HCT116 (cell line): ENCODE data around the gene SIRT7. TPM values are rescaled to one million over a fixed set of nuclear protein-coding genes. Genes with fewer than 3 reads are reported as not detected.

Experiments used
- ATAC-seq: fragments of 200-7000 bp; cut with Tn5 transposase; 2 replicates; pipeline ENCODE4 v1.9.1; 2020; ENCODE audit warnings: mild to moderate bottlenecking, moderate library complexity
- BruUV-seq: library from RNA; stranded (reverse); fragments of 400-500 nt; replicated peaks from 2 replicates; lab custom pipeline; 2021; lab: Mats Ljungman, UMichigan
- CTCF ChIA-PET: fragments of 300-600 bp; sonication (Branson Sonifier 250); formaldehyde crosslinking; loops from one replicate; lab custom pipeline; 2021; ENCODE audit warnings: antibody characterized with exemption; lab: Charles Lee
- POLR2A ChIA-PET: fragments of 300-600, 350-600 bp; sonication (Branson Sonifier 250); formaldehyde crosslinking; loops from one replicate; lab custom pipeline; 2021; ENCODE audit warnings: antibody characterized with exemption; lab: Charles Lee
- RAD21 ChIA-PET, 2 experiments: fragments of 300-600 bp; sonication (Branson Sonifier 250); formaldehyde crosslinking; loops; one replicate each; lab custom pipeline; 2023; ENCODE audit warnings: low total read pairs in 2 of 2; ENCODE audit not compliant: uncharacterized antibody in 2 of 2, unreplicated experiment in 2 of 2, low non-redundant PET in 1 of 2; lab: Charles Lee
- DNase-seq: peaks from one replicate; pipeline ENCODE4 v3.0.0-alpha.2; 2010; ENCODE audit warnings: low read depth, low spot score
- H2AFZ ChIP-seq: fragments of 200-600 bp; shearing (Covaris generic), sonication (generic); 2 replicates; pipeline ENCODE4 v1.6.1; 2017; ENCODE audit warnings: low read depth, mixed run types, mixed read lengths, antibody characterized with exemption, low read length; ENCODE audit not compliant: poor library complexity, severe bottlenecking
- H3K27ac ChIP-seq: 2 replicates; pipeline ENCODE4 v1.5.1; 2012; ENCODE audit warnings: low read depth, low read length
- H3K27me3 ChIP-seq: fragments of 200-600 bp; sonication (generic); 2 replicates; pipeline ENCODE4 v1.6.1; 2016; ENCODE audit warnings: mixed run types, low read length, mixed read lengths; ENCODE audit not compliant: insufficient read depth
- H3K36me3 ChIP-seq, 2 experiments: fragments of 200-500 bp in 1 of 2; fragments of 200-600 bp in 1 of 2; sonication (Bioruptor generic) in 1 of 2; sonication (generic) in 1 of 2; 2 replicates each; pipeline versions ENCODE4 v1.5.1 to v1.6.1; 2014 to 2016; ENCODE audit warnings: low read length in 2 of 2, inconsistent platforms in 1 of 2, mixed read lengths in 1 of 2, mixed run types in 1 of 2; ENCODE audit not compliant: insufficient read depth in 2 of 2, control insufficient read depth in 1 of 2
- H3K4me1 ChIP-seq, 2 experiments: fragments of 200-600 bp in 1 of 2; sonication (generic) in 1 of 2; 2 replicates each; pipeline versions ENCODE4 v1.5.1 to v1.6.1; 2012 to 2017; ENCODE audit warnings: low read length in 2 of 2, inconsistent platforms in 1 of 2, mild to moderate bottlenecking in 1 of 2, mixed read lengths in 1 of 2, mixed run types in 1 of 2, moderate library complexity in 1 of 2; ENCODE audit not compliant: insufficient read depth in 2 of 2, control insufficient read depth in 1 of 2
- H3K4me2 ChIP-seq: fragments of 200-600 bp; sonication (generic); 2 replicates; pipeline ENCODE4 v1.6.1; 2017; ENCODE audit warnings: mixed run types, low read length, mixed read lengths
- H3K4me3 ChIP-seq, 2 experiments: fragments of 200-600 bp in 1 of 2; sonication (generic) in 1 of 2; replicated peaks in 1 of 2; 2 replicates each; pipeline ENCODE4 v1.5.1; 2011 to 2016; ENCODE audit warnings: low read length in 2 of 2, control low read depth in 1 of 2, low read depth in 1 of 2, mild to moderate bottlenecking in 1 of 2, mixed read lengths in 1 of 2, mixed run types in 1 of 2
- H3K79me2 ChIP-seq: fragments of 200-600 bp; sonication (generic); 2 replicates; pipeline ENCODE4 v1.6.1; 2017; ENCODE audit warnings: mild to moderate bottlenecking, mixed run types, low read length, moderate library complexity, mixed read lengths; ENCODE audit not compliant: insufficient read depth
- H3K9ac ChIP-seq: fragments of 200-600 bp; sonication (generic); 2 replicates; pipeline ENCODE4 v1.6.1; 2016; ENCODE audit warnings: low read length, mixed read lengths
- H3K9me2 ChIP-seq: fragments of 200-600 bp; sonication (generic), shearing (Covaris generic); 2 replicates; pipeline ENCODE4 v1.6.1; 2017; ENCODE audit warnings: mixed run types, mild to moderate bottlenecking, moderate library complexity; ENCODE audit not compliant: insufficient read depth
- H3K9me3 ChIP-seq, 2 experiments: fragments of 200-500 bp in 1 of 2; fragments of 200-600 bp in 1 of 2; sonication (Bioruptor generic) in 1 of 2; sonication (generic) in 1 of 2; 2 replicates each; pipeline ENCODE4 v1.6.1; 2014 to 2017; ENCODE audit warnings: low read length in 2 of 2, mixed read lengths in 2 of 2, inconsistent platforms in 1 of 2, low read depth in 1 of 2, mild to moderate bottlenecking in 1 of 2, mixed run types in 1 of 2, moderate library complexity in 1 of 2; ENCODE audit not compliant: control insufficient read depth in 1 of 2, insufficient read depth in 1 of 2
- H4K20me1 ChIP-seq: fragments of 200-600 bp; sonication (generic), shearing (Covaris generic); 2 replicates; pipeline ENCODE4 v1.6.1; 2017; ENCODE audit warnings: mixed run types, mild to moderate bottlenecking, moderate library complexity; ENCODE audit not compliant: insufficient read depth
- ATF3 ChIP-seq: IDR thresholded peaks from 2 replicates; pipeline ENCODE4 v1.6.1; 2012
- CEBPB ChIP-seq: IDR thresholded peaks from 2 replicates; pipeline ENCODE4 v1.6.1; 2012; ENCODE audit warnings: low read depth
- CTCF ChIP-seq, 3 experiments: fragments of 200-600 bp in 1 of 3; sonication (generic) in 1 of 3; IDR thresholded peaks in 2 of 3; conservative IDR thresholded peaks in 1 of 3; 2 replicates each; pipeline ENCODE4 v1.5.1; 2012 to 2017; ENCODE audit warnings: low read depth in 2 of 3, low read length in 2 of 3, antibody characterized with exemption in 1 of 3, borderline replicate concordance in 1 of 3, control low read depth in 1 of 3, mild to moderate bottlenecking in 1 of 3, mixed read lengths in 1 of 3, mixed run types in 1 of 3, moderate library complexity in 1 of 3; ENCODE audit not compliant: insufficient read depth in 1 of 3
- ELF1 ChIP-seq: IDR thresholded peaks from 2 replicates; pipeline ENCODE4 v1.6.1; 2012; ENCODE audit warnings: low read depth, borderline replicate concordance
- EZH2 ChIP-seq: fragments of 200-600 bp; sonication (generic); IDR thresholded peaks from 2 replicates; pipeline ENCODE4 v1.6.1; 2017; ENCODE audit warnings: antibody characterized with exemption, mixed run types
- FOSL1 ChIP-seq: IDR thresholded peaks from 2 replicates; pipeline ENCODE4 v1.6.1; 2012; ENCODE audit warnings: low read depth
- JUND ChIP-seq: IDR thresholded peaks from 2 replicates; pipeline ENCODE4 v1.6.1; 2012
- POLR2A ChIP-seq: IDR thresholded peaks from 2 replicates; pipeline ENCODE4 v1.7.0; 2011; ENCODE audit warnings: borderline replicate concordance; ENCODE audit not compliant: insufficient read depth, insufficient read length; ENCODE audit errors: extremely low read depth
- POLR2AphosphoS5 ChIP-seq: IDR thresholded peaks from 2 replicates; pipeline ENCODE4 v1.6.1; 2011; ENCODE audit warnings: mild to moderate bottlenecking, low read depth, low read length, moderate library complexity
- RAD21 ChIP-seq: IDR thresholded peaks from 2 replicates; pipeline ENCODE4 v1.6.1; 2012; ENCODE audit warnings: low read depth, mild to moderate bottlenecking
- SIN3A ChIP-seq: IDR thresholded peaks from 2 replicates; pipeline ENCODE4 v1.6.1; 2012; ENCODE audit warnings: low read depth
- SP1 ChIP-seq: IDR thresholded peaks from 2 replicates; pipeline ENCODE4 v1.6.1; 2012; ENCODE audit warnings: low read depth
- SRF ChIP-seq: IDR thresholded peaks from 2 replicates; pipeline ENCODE4 v1.6.1; 2012; ENCODE audit warnings: low read depth
- ZNF274 ChIP-seq: fragments of 200-500 bp; sonication (Bioruptor generic); IDR thresholded peaks from 2 replicates; pipeline ENCODE4 v1.6.1; 2014; ENCODE audit warnings: mild to moderate bottlenecking, low read depth, low read length, inconsistent platforms
- intact Hi-C: fragments of 100-400 bp; cut with micrococcal nuclease; formaldehyde crosslinking; loops from 2 replicates; pipeline ENCODE4 v1.10.0; 2022
- total RNA-seq: library from RNA; stranded (reverse); gene quantifications from one replicate; pipeline ENCODE4 v1.2.1, GENCODE V29; 2021; ENCODE audit not compliant: unreplicated experiment

Gene SIRT7
- total RNA-seq, 1 experiment from 2014 or later: 62.6 TPM

DNA sequence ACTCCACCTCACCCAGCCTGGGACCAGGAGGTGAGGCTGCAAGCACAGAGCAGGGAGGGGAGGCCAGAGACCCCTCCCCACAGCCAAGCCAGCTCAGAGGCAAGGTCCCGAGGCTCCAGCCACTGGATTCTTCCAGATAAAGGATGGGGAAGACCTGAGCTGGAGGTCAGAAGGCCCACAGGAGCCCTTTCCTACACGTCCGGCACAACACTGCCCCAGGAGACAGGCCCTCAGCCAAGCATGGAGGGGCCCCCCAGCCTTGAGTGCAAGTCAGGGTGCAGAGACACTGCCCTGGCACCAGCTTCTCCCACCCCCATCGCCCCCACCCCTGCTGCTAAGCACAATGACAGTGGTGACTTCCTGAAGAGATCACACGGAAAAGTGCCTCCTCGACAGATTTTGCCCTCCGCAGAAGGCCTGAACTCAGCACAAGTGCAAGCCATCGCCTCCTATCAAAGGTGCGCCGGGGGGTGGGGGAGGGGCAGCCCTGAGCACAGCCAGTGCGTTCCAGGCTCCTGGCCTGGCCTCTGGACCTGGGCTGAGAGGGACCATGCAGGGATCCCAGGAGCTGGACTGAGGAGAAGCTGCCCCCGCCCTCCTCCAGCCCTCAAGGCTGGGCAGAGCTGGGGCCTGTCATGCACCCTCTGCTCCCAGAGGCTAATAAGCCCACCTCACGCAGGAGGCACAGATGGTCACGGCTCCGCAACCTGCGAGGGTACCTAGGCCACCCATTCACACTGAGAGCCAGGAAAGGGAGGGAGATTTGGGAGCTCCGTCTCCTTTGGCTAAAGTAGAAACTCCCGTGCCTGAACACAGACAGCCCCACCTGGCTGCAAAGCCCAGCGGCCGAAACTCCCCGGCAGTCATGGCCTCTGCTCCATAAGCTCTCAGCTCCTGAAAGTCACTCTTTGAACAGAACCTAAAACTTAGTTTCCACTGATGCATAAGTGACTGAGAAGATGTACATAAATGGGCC is 6.9 kb upstream of the SIRT7 start:
- Histone ChIP-seq H3K4me2 (peak overlapping the region; percentile 80), H3K79me2 (peaks cover 79% of the 10 kb centered on the region), H3K9me3 (no peaks in the 10 kb centered on the region), H3K4me1 (peaks cover 38 to 58% of the 10 kb centered on the region in 2 experiments), H3K36me3 (peaks cover 9 to 29% of the 10 kb centered on the region in 2 experiments; a peak in 3 of 4 replicates), H4K20me1 (no peaks in the 10 kb centered on the region), H3K9ac (peak overlapping the region; percentile 65), H3K27ac (peak overlapping the region; percentile 80; the same call in 1 of the 2 replicates), H3K4me3 (no peak overlapping the region), H3K9me2 (no peaks in the 10 kb centered on the region), H2AFZ (no peak overlapping the region), H3K27me3 (no peaks in the 10 kb centered on the region)
- POLR2A ChIA-PET: interaction anchor here (1.9 to 4.6 kb wide), 2 partner anchors 8 to 12 kb away, joined by 7 to 18 read pairs; partner anchors contain the start of gene PYCR1
- TF ChIP-seq EZH2 (no peak), SRF (no peak), SP1 (no peak), JUND (no peak), ELF1 (no peak), RAD21 (no peak), ATF3 (no peak), ZNF274 (no peak), CEBPB (no peak), FOSL1 (no peak), CTCF (IDR thresholded peaks at IDR 0.05 in 2 of 3, conservative IDR thresholded peaks at IDR 0.05 in 1 of 3; ENCODE audit: borderline replicate concordance in 1 of 3, insufficient read depth in 1 of 3, low read depth in 2 of 3, low read length in 2 of 3) (no peak), SIN3A (no peak), POLR2AphosphoS5 (no peak), POLR2A (no peak)
- no TSS peak for BruUV-seq
- DNase-seq (no peak), ATAC-seq (no peak)
- intact Hi-C loops: loop anchor here (5.0 kb wide), 1 partner anchor 53 kb away; the partner anchor contains the start of gene ARHGDIA
- RAD21 ChIA-PET: interaction anchor here in 1 of 2 experiments (0.6 kb wide), 1 partner anchor 98 kb away, joined by 5 read pairs; the partner anchor contains the start of gene LRRC45
- CTCF ChIA-PET: interaction anchor here (1.8 kb wide), 1 partner anchor 12 kb away, joined by 4 read pairs; no protein-coding TSS in a partner anchor
